HL-60 (cell line): ENCODE results near the gene IFNGR1.

Experiments used
- DNase-seq, 2 experiments: peaks; one replicate each; pipeline ENCODE4 v3.0.0-alpha.2; 2010 to 2020; ENCODE audit warnings: low read depth in 1 of 2, low spot score in 1 of 2
- H3K27ac ChIP-seq: fragments of 250-450 bp; sonication (Bioruptor Pico); replicated peaks from 2 replicates; pipeline ENCODE4 v1.5.1; 2020; ENCODE audit warnings: mild to moderate bottlenecking, moderate library complexity
- H3K27me3 ChIP-seq: fragments of 250-450 bp; sonication (Bioruptor Pico); 2 replicates; pipeline ENCODE4 v1.5.1; 2021; ENCODE audit warnings: mild to moderate bottlenecking, moderate library complexity; ENCODE audit not compliant: insufficient read depth, poor library complexity, severe bottlenecking
- H3K4me3 ChIP-seq: replicated peaks from 2 replicates; pipeline ENCODE4 v1.5.1; 2011; ENCODE audit warnings: mild to moderate bottlenecking, control low read depth, low read length; ENCODE audit not compliant: insufficient read depth
- CTCF ChIP-seq: IDR thresholded peaks from one replicate; pipeline ENCODE4 v1.5.1; 2011; ENCODE audit warnings: low read length, control low read depth, inconsistent platforms; ENCODE audit not compliant: insufficient read depth
- GABPA ChIP-seq: IDR thresholded peaks from 2 replicates; pipeline ENCODE4 v1.6.1; 2012; ENCODE audit warnings: low read depth
- POLR2AphosphoS5 ChIP-seq: IDR thresholded peaks from 2 replicates; pipeline ENCODE4 v1.6.1; 2012; ENCODE audit warnings: low read depth
- REST ChIP-seq: IDR thresholded peaks from 2 replicates; pipeline ENCODE4 v1.6.1; 2012; ENCODE audit warnings: low read depth; ENCODE audit not compliant: insufficient replicate concordance
- SPI1 ChIP-seq: IDR thresholded peaks from 2 replicates; pipeline ENCODE4 v1.6.1; 2012; ENCODE audit warnings: low read depth, mild to moderate bottlenecking, borderline replicate concordance

IFNGR1 gene

GRCh38 chr6:137236581-137237355 lies 17.6 kb upstream of the IFNGR1 start:
- no peak for DNase-seq
- no peaks in the 10 kb centered on the region for H3K27me3 ChIP-seq
- H3K4me3 ChIP-seq, result no peak overlapping the region
- H3K27ac ChIP-seq, result no peak overlapping the region
- no peak for TF ChIP-seq GABPA
- TF ChIP-seq CTCF, result no peak
- TF ChIP-seq REST, result no peak
- no peak for TF ChIP-seq SPI1
- no peak for TF ChIP-seq POLR2AphosphoS5

DNA sequence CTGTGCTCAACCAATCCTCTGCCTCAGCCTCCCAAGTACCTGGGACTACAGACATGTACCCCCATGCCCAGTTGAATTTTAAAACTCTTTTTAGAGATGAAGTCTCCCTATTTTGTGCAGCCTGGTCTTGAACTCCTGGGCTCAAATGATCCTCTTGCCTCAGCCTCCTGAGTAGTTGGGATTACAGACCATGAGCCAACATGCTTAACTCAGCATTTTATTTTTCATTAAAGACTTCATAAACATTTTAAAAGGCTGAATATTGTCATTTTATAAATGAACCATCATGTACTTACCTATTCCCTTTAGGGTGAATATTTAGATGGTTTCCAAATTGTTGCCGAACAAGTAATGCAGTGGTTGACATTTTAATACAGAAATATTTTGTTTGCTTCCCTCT lies 16.5 kb upstream of the IFNGR1 start:
- no peak overlapping the region for H3K27ac ChIP-seq
- H3K27me3 ChIP-seq, result no peaks in the 10 kb centered on the region
- H3K4me3 ChIP-seq, result no peak overlapping the region
- no peak for DNase-seq
- no peak for TF ChIP-seq REST
- no peak for TF ChIP-seq CTCF
- TF ChIP-seq POLR2AphosphoS5, result no peak
- TF ChIP-seq SPI1, result no peak
- TF ChIP-seq GABPA, result no peak

DNA sequence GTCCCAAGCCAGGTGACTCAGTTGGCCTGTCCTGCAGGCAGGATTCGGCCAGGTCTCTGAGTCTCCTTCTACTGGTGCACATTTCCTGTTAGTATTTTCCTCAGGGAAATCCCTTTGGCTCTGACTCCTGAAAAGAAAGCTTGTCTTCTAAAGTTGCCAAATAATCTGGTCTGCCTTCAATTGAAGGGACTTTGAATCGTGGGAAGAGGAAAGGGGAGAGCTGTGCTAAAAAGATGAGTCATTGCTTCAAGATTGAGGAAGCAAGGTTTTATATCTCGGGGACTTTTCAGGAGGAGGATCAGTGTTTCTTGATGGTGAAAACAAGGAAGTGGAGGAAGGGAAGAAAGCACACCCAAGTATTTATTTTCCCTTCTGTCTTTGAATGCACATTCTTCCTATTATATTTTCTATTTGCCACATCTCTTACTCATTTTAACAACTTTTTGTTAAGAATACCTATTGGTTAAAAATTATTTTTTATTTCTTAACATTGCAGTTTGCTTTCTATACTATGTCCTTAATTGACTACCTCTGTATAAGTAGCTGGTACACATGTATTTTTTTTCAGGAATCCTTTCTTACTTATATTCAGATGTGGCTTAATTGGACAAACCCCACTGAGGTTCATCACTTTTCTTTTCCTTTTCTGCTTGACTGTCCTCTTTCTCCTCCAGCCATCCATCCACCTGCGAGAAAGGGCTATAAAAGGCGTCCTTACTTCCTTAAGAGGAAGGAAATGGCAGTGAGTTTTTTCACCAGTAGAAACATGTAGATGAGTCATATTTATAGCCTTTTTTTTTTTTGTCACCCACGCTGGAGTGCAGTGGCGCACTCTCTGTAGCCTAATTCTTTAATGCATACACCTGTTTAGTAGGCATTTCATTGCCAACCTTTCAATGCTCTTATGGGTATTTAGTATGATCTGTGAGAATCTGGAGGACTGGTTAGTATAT lies 15.0 kb upstream of the IFNGR1 start:
- no peak overlapping the region for H3K4me3 ChIP-seq
- peak overlapping the region; percentile 40 for H3K27ac ChIP-seq
- TF ChIP-seq REST (no peak), SPI1 (peak; percentile 94)
- DNase-seq, result peak; percentile 77 to 82
- H3K27me3 ChIP-seq, result no peaks in the 10 kb centered on the region
